GM20000 (cell line): Measurements from ENCODE around the gene PLN.
A peak's percentile ranks its signal among the peaks of the same experiment; 100 is the strongest.

Source experiments
- DNase-seq: peaks from one replicate; pipeline ENCODE4 v3.0.0; 2012; ENCODE audit warnings: low spot score
- TF ChIP-seq, protein P1 (sequence below): IDR thresholded peaks from 2 replicates; pipeline ENCODE4 v1.5.1; 2012; ENCODE audit warnings: mild to moderate bottlenecking, control low read depth; ENCODE audit errors: extremely low read depth, missing control alignments

Gene PLN

GRCh38 chr6:118506071-118506638, 41.9 kb upstream of the PLN start:
- no peak for DNase-seq
- TF ChIP-seq, protein P1, sequence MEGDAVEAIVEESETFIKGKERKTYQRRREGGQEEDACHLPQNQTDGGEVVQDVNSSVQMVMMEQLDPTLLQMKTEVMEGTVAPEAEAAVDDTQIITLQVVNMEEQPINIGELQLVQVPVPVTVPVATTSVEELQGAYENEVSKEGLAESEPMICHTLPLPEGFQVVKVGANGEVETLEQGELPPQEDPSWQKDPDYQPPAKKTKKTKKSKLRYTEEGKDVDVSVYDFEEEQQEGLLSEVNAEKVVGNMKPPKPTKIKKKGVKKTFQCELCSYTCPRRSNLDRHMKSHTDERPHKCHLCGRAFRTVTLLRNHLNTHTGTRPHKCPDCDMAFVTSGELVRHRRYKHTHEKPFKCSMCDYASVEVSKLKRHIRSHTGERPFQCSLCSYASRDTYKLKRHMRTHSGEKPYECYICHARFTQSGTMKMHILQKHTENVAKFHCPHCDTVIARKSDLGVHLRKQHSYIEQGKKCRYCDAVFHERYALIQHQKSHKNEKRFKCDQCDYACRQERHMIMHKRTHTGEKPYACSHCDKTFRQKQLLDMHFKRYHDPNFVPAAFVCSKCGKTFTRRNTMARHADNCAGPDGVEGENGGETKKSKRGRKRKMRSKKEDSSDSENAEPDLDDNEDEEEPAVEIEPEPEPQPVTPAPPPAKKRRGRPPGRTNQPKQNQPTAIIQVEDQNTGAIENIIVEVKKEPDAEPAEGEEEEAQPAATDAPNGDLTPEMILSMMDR: no peak

GRCh38 chr6:118507636-118508035, 40.5 kb upstream of the PLN start:
- TF ChIP-seq, protein P1: no peak
- DNase-seq: no peak

GRCh38 chr6:118509009-118509617, 39.0 kb upstream of the PLN start:
- TF ChIP-seq, protein P1: peak; percentile 42
- DNase-seq: peak; percentile 13

DNA sequence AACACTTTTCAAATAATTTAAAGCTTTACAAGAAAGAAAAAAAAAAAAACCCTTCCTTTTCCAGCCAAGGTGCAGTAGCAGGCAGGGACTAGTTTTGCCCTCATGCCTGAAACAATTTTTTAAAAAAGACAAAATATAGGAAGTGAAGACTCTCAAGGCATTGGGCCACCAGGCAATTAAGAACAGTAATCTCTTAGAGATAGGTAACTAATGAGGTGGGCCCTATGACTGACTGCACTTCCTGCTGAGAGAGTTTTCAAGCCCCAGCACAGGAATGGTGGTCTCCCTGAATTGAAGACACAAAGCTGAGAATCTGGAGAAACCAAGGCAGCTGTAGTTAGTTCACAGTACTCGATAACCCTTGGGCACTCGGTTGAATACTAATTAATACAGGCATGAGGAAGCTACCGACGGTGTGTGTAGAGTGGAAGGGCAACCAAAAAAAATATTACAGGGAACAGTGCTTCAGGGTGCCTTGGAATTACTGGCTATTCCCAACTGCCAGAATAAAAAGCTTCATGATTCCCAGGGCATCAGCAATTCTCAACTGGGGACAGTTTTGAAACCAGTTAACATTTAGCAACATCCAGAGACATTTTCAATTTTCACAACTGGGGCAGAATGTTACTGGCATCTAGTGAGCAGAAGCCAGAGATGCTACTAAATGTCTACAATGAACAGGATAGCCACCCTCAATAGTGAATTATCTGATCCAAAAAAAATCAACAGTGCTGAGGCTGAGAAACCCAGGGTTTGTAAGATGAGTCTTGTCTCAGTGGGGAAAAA, 36.0 kb upstream of the PLN start:
- no peak for DNase-seq
- TF ChIP-seq, protein P1: no peak

GRCh38 chr6:118514689-118515088, 33.4 kb upstream of the PLN start:
- TF ChIP-seq, protein P1: no peak
- no peak for DNase-seq

GRCh38 chr6:118522422-118522821, 25.7 kb upstream of the PLN start:
- TF ChIP-seq, protein P1: no peak
- DNase-seq: no peak

GRCh38 chr6:118523216-118523615, 24.9 kb upstream of the PLN start:
- DNase-seq: no peak
- TF ChIP-seq, protein P1: no peak
